Measurements from ENCODE around the gene FARP1.

FARP1 gene

DNA sequence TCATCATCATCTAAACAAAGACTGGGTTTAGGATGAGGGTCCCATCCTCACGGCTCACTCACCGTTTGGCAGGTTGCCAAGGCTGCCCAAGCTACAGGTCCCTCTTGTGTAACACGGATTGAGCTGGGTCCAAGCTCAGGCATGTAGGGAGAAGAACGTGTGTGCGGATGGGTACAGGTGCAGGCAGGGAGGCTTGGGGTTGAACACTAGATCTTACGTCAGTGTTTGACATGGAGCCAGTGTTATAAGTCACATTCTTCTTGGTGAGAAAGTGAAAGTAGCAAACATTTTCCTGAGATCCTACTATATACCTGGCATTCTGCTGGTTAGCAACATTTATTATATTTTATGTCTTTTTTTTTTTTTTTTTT is 171.0 kb downstream of the FARP1 start:
- no peak for DNase-seq

DNA sequence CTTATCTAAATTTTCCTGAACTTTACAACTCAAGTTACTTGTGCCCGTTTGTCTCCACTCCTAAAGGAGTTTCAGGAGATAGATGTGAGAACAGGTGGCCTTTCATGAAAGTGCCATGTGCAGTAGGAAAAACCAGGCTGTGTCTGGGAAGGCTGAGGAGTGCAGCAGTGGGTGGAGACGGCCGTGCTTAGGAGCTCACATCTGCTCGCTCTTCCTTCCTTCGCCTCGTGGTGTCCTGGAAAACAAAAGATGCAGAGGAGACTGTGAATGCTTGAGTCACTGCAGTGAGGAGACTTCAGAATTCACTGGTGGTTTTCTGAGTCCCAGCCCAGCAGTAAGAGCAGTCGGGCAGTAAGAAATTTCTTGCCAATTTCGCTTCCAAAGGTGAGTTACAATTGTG is 172.6 kb downstream of the FARP1 start:
- no peak for DNase-seq

DNA sequence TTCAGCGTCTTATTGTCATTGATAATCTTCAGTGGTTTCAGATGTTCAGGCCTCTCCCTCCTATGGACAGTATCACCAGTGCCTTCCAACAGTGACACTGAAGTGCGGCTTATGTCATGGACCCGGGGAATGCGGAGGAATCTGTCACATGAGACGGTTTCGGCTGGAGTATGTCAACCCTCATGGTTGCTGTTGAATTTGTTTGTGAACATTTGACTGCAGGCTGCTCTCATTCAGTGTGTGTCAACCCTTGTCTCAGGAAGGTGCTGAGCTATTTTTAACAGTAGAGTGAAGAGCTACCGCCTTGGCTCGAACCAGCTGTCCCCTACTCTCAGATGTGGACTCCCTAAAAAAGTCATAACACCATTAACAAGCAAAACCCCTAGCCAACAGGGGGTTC is 173.0 kb downstream of the FARP1 start:
- no peak for DNase-seq

DNA sequence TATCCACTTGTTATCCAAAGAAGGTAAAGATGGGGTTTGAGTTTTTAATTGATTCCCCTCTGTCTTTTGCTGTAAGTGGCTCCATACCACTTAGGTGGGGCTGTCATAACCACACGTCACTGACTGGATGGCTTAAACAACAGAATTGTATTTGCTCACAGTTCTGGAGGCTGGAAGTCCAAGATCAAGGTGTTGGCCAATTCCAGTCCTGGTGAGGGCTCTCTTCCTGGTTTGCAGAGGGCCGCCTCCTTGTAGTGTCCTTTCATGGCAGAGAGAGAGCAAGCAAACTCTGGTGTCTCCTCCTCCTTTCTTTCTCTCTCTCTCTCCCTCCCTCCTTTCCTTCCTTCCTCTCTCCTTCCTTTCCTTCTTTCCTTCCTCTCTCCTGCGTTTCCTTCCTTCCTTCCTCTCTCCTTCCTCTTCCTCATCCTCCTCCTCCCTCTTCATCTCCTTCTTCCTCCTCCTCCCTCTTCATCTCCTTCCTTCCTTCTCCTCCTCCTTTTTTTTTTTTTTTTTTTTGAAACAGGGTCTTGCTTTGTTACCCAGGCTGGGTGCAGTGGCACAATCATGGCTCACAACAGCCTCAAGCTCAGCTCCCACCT is 174.8 kb downstream of the FARP1 start:
- no peak for DNase-seq

DNA sequence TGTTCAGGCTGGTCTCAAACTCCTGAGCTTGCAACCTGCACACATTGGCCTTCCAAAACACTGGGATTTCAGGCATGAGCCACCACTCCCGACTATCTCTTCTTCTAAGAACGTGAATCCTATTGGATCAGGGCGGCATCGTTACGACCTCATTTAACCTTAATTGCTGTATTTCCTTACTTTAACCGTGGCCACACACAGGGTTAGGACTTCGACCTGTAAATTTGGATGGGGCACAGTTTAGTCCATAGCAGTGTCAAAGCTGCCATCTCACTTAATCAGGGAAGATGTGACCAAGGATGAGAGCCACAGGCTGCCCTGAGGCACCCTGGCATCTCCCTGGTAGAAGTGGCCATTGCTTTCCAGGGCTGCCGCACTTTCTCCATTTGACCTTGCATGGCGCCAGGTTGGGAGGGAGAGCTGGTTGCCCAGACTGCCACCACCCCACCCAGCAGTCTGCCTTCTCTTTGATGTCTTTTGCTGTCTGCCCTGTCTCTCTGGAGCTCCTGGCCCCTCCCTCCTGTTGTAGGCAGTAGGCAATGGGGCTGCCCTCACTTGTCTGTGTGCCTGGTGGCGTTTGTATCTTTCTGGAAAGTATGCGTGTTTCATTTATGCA is 175.5 kb downstream of the FARP1 start:
- DNase-seq: no peak

DNA sequence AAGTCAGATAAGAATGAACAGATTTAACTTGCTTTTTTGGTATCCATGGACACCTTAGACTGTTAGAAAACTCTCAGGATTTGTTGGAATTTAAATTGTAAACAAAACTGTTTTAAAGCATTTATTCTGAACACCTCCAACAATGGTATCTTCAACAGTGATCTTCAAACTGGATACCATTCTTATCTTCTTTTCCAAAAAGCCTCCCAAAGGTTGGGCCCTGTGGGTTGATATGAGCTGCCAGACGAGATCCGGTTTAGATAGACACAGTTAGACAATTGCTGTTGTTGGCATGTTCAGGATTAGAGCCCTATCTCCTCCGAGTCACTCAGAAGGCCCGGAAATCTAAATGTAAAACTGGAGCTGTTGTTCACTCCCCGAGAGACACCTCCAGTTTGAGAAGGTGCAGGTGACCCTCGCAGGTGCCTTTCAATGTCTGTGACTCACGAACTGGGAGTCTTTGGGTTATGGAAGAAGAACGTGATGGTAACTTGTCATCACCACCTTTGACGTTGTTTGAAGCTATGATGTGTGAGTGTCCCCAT is 177.7 kb downstream of the FARP1 start:
- DNase-seq: no peak

DNA sequence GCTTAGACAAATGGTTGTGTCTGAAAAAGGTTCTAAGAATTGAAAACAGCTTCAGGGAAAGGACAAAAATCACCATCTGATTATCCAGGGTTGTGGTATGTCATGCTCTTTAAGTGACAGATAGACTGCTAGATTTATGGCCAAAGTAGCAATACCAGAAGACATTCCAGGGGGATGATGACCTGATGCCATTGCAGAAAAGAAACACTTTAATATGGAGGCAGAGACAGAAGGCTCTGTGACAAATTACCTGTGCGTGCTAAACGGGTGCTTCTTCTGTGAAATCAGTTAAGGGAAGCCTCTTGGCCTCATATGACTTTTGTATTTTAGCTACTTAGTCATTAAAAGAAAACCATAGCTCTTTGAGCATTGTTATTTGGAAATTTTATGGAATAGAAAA is 178.5 kb downstream of the FARP1 start:
- no peak for DNase-seq

DNA sequence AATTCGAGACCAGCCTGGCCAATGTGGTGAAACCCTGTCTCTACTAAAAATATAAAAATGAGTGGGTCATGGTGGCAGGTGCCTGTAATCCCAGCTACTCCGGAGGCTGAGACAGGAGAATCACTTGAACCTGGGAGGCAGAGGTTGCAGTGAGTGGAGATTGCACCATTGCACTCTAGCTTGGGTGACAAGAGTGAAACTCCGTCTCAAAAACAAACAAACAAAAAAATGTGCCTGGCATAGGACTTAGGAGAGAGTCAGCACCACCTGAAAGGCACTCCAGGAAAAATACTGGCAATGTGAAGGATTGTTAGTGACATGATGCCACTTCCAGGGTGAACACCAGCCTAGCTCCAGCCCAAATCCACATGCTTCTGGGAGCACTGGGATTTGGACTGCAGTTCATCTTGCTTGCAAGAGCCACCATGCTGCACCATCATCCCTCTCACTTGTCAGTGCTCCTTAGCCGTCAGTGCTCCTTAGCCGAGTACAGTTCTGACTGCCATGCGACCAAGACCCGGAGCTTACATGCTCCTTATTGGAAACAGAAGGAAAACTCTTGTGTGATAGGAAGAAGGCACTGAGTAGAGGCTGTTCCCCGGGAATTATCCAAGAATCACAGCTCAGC is 179.3 kb downstream of the FARP1 start:
- DNase-seq: no peak

DNA sequence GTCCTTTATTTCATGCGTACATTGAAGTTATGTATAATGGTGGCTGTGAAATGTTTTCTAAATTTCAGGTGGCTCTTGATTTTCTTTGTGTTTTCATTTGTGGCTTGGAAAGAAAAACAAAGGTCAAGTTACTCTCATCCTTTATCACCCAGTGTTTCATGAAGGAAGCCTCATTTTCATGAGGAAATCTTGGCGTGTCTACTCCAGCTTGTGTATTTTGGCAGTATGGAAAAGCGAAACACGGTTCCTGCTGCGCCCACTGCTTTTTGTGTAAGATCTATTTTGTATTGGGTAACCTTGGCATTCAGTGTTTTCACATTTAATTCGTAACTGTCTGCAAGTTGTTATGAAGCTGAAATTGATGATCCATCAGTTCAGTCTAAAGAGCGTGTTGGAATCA is 181.2 kb downstream of the FARP1 start:
- no peak for DNase-seq

DNA sequence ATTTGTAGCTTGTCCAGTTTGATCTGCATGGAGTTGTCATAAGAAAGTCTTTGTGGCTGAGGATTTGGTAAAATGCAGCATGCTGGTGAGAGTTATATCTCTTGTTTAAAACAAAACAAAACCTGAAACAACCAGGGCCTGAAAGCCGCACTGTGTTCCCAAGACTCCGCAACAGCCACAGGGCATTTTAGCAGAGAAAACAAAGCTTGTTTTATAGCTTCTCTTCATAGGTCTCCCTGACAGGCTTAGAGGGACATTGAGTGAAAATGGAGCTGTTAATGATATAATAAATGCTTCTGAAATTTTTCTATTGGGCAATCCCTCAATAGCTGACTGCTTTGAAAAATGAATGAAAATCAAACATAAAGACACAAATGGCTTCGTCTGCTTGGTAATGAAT is 182.8 kb downstream of the FARP1 start:
- no peak for DNase-seq

DNA sequence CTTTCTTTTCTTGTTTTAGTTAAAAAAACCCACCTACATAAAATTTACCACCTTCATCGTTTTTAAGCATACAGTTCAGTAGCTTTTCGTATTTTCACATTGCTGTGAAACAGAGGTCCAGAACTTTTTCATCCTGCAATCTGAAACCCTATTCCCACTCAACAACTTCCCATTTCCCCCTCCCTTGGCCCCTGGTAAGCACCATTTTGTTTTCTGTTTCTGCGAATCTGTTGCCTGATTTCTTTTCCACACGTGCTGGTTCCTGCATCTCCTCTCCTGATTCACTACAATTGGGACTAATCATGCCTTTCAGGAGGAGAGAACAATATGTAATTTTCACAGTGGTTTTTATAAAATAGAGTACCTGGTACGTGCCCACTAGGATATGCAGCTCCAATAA is 183.4 kb downstream of the FARP1 start:
- DNase-seq: no peak

DNA sequence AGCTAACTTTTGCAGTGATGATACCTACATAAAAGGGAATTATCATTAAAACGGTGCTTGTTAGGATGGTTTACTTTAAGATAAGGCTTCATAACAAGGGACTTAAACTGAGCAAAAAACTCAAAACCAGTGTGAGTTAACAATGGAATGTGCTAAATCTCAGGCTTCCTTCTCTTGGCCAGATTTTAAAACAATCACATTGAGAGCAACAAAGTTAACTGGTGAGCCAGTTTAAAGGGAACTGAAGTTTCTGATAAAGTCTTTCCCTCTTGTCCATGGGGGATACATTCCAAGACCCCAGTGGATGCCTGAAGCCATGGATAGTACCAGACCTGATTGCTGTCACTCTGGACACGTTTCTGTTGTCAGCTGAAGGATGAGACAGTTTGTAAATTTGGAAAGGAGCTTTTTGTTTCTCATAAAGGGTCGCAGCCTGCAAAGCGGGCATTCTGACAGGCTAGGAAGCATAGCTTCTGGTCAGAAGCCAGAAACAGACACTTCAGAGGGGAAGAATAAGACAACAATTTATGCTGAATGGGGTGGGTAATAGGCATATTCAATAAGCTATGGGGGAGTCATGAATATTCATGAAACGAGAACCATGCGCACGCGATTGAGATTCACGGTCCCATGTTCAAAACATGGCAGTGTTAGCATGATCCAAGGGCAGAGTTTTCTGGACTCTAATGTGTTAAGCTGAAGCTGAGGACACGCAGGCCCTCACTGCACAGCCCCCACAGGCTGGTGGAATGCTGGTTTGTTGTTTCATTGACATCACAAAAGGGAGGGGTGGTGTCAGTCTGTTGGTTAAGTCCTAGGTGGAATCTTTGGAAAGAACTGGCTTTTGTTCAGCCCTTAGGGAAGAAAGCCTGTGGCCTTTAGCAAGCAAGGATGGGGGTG is 184.7 kb downstream of the FARP1 start:
- DNase-seq: no peak

DNA sequence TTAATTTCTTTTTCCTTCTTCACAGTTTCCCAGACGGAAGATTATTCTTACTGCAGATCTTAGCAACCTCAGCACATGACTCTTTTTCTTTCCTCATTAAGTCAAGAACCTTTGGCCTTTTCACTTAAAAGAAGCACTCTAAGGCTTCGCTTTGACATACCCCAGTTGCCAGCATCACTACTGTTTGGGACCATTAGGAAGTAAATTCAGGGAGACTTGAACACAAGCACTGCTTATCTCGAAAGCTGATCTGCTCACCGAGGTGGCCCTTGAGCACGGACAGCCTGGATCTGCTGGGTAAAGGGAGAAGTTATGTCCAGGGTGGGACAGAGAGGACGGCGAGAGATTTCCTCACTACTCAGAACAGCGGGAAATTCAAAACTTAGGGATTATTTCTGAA is 185.6 kb downstream of the FARP1 start:
- no peak for DNase-seq

DNA sequence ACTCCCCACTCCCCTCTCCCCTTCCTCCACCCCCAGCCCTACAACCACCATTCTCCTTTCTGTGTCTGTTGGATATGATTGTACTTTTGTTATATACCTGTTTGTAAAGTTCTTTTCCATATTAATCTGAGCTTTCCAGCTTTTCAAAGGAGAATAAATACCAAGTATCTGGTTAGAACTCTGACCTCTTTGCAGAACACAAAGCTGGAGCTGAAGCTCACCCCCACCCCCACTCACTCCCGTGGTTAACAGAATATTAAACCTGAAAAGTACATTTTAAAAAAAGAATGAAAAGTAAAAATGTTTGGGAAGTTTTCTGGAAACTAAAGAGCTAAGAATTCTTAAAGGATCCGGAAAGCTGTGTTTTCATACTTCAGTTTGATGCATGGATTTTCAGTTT is 189.3 kb downstream of the FARP1 start:
- DNase-seq: no peak

DNA sequence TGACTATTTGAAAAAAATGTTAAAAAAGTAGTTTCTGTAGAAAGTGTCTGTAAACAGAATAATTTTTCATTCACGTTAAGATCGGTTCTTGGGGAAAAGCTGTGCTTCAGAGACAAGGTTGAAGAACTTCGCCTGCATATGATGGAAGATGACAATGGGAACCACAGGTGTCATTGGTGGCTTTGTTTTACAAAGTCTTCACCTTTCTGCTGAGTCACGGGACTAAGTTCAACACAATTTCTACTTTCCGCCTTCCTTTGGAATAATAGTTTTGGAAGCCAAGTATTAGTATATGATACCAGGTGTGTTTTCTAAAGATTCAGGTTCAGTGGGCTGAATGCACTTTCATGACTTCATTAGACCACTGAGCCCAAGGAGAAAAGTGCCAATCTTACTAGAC is 189.8 kb downstream of the FARP1 start:
- no peak for DNase-seq

DNA sequence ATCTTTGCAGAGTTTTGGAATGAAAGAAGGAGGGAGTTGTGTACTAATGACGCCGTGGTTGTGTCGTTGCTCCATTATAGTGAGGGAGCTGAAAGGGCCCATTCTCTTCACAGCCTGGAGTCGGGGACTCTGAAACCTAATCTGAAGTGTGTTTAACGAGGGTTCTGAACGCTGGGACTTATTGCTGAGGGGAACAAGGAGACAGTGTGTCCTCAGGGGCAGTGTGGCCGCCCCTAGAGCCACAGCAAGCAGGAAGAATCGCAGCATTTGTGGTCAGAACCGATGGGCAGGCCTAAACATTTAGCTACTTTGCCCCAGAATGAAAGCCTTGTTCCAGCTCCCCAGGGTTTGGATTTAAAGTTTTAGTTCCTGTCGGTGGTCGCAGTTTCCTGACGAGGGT is 190.6 kb downstream of the FARP1 start:
- no peak for DNase-seq

DNA sequence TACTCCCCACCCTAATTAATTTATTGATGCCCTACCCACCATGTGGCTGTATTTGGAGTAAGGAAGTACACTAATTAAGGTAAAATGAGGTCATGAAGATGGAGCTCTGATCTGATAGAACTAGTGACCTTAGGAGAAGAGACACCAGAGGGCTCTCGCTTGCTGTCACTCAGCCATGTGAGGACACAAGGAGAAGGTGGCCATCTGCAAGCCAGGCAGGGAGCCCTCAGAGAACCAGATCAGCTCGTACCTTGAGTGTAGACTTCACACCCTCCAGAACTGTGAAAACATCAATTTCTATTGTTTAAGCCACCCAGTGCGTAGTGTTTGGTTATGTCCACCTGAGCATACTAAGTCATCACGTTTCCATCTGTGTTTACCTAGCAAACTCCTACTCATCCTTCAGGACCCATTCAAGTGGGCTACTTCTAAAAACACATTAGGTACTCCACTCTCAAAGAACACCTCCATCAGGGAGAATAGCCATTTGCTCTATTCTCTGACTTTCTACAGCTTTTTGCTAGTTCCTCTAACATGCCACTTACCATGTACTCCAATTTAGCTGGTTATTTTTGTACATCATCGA is 191.8 kb downstream of the FARP1 start:
- no peak for DNase-seq

DNA sequence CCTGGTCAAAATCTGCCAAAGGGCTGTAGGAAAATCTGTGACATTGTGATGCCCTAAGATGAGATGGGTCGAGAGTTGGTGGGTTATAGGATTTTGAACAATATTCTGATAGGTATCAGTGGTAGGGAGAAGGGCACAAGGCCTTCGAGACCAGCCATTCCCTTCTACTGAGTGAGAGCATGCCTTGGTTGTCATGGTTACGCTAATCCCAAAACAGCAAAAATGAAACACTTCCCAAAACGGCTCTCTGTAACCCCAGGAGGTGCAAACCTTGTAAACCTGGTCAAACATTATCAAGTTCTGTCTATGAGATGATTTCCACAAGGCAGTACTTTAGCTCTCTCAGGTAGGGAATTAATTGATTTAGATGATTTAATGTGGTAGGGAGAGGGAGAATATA is 192.8 kb downstream of the FARP1 start:
- DNase-seq: no peak

DNA sequence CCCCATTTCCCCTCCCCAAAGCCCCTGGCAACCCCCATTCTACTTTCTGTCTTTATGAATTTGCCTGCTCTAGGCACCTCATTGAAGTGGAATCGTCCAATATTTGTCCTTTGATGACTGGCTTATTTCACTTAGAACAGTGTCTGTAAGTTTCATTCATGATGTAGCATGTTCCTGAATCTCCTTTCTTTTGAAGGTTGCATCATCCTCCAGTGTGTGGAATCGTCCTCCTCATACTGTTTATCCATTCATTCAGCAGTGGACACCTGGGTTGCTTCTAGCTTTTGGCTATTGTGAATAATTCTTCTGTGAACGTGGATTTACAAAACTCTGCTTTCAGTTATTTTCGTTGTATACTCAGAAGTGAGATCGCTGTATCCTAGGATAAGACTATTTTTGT is 195.4 kb downstream of the FARP1 start:
- no peak for DNase-seq

DNA sequence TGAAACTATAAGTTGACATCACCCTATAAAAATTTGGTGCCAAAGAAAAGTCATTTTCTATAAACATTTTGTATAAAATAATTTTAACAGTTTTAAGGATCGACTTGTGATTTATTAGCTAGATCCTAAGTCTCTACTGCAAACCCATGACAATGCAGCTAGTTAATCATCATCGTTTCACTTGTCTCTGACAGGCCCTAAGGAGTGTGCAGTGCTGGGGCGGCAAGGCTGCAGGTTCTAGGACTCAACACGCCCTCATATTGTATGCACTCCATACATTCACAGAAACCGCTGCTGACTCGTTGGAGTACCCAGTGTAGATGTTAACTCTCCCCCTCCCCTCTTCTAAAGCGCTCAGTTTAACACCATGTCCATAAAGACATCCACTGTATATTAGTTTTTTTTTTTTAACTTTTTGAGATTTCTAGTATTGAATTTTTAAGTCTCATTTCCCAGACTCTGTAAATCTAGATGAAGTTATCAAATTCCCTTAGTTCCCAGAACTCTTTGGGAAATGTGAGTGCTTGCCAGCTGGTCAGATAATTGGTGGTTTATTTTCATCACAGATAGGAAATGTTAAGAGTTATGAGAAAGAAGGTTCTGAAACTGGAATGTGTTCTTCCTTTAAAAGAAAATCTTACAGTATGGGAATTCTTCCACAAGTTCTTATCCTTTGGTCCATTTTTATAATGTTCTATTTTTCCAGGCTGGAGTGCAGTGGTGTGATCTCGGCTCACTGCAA is 197.0 kb downstream of the FARP1 start:
- DNase-seq: no peak

DNA sequence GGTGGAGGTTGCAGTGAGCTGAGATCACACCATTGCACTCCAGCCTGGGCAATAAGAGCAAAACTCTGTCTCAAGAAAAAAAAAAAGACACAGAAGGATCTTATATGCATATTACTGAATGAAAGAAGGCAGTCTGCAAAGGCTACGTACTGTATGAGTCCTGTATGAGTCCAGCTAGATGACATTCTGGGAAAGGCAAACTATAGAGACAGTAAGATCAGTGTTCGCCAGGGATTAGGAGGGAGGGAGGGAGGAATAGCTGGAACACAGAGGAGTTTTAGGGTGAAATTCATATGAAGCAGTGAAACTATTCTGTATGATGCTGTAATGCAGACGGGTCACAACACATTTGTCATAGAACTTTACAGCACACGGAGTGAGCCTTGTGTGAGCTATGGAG is 200.1 kb downstream of the FARP1 start:
- no peak for DNase-seq

DNA sequence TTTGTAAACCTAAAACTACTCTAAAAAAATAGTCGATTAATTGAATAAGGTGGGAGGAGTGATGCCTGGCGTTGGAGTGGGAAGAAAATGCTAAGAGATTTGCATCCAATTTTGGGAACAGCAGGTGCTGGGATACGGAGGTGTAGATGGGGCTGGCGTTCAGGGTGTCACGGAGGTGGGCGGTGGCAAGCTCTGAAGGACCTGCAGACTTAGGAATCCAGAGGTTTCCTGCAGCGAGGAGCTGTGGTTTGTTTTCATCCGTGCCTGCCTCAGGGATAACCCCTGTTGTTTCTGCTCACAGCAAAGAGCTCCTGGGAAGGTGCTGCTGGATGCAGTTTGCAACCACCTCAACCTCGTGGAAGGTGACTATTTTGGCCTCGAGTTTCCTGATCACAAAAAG is 200.6 kb downstream of the FARP1 start:
- DNase-seq: no peak

All from suppressor macrophage (primary cell).